Right cardiac atrium (tissue), 5 donors: ENCODE results near the gene MYOM1. TPM values are rescaled to one million over a fixed set of nuclear protein-coding genes. Genes with fewer than 3 reads are reported as not detected.

Source experiments
- ATAC-seq, 2 donors: fragments of 200-7000 bp; cut with Tn5 transposase; one replicate each; pipeline versions ENCODE4 v1.8.0 to v1.9.1; 2020; ENCODE audit warnings: moderate library complexity in 2 of 2, mild to moderate bottlenecking in 1 of 2
- DNase-seq, 3 donors: peaks; one replicate each; pipeline ENCODE4 v3.0.0-alpha.2; 2020
- H3K27ac ChIP-seq: one replicate; pipeline ENCODE4 v1.5.1; 2013; ENCODE audit warnings: mild to moderate bottlenecking, low read length, control low read depth, moderate library complexity
- H3K27me3 ChIP-seq: one replicate; pipeline ENCODE4 v1.6.1; 2013; ENCODE audit not compliant: control insufficient read depth, insufficient read depth
- H3K4me1 ChIP-seq: one replicate; pipeline ENCODE4 v1.6.1; 2013; ENCODE audit warnings: low read length; ENCODE audit not compliant: control insufficient read depth, insufficient read depth
- H3K4me3 ChIP-seq: one replicate; pipeline ENCODE4 v1.5.1; 2013; ENCODE audit warnings: low read length, control low read depth
- H3K9me3 ChIP-seq: one replicate; pipeline ENCODE4 v1.6.1; 2013; ENCODE audit warnings: low read length; ENCODE audit not compliant: control insufficient read depth
- WGBS: extraction: QIAGEN DNeasy Blood & Tissue Kit; methylation state at CpG from one replicate; pipeline ENCODE4 v1.1.7; 2013; 5-methylcytosine and 5-hydroxymethylcytosine counted together
- intact Hi-C, 4 donors: fragments of 100-400 bp; cut with DNase I; formaldehyde crosslinking; loops; one replicate each; pipeline versions ENCODE4 v1.11.0 to v1.14.0; 2022 to 2023
- polyA plus RNA-seq: library from polyadenylated mRNA; stranded (reverse); fragments of 200-250 nt; gene quantifications from one replicate; pipeline ENCODE4 v1.2.3, GENCODE V29; 2013
- total RNA-seq, 4 donors: library from RNA; stranded (reverse); fragmentation: NEBNext Ultra II Directional; extraction: Animal tissue kit (Norgen Biotek cat#: 25700); gene quantifications; one replicate each; pipeline ENCODE4 v1.2.1, GENCODE V29; 2021
- donor health status: healthy with polysubstance abuse.
- donor health status: DM: no; HTN: yes; CAD: no.
- donor health status: DM: no; HTN: no; CAD: no.
- donor health status: DM: no; HTN: yes; CAD: no; lungs with severe emphysema.
- donor health status: DM: yes; HTN: yes; CAD: no.

MYOM1 gene
- total and polyA plus RNA-seq, 5 donors, result 177 to 479 (median 337) TPM

- intact Hi-C loops, result loop anchor here (5.0 to 10.0 kb wide), 6 partner anchors 53 to 316 kb away; no protein-coding TSS in a partner anchor
- peaks cover 6% of the 10 kb centered on the region for H3K4me1 ChIP-seq
- DNase-seq (no peak), ATAC-seq (peak; percentile 0 to 5)
- H3K9me3 ChIP-seq, result no peaks in the 10 kb centered on the region
- peak overlapping the region; percentile 97 for H3K27ac ChIP-seq
- H3K4me3 ChIP-seq, result peak overlapping the region; percentile 86
- WGBS, result under 1% methylated on average over 22 of the region's 22 CpGs
- H3K27me3 ChIP-seq, result no peaks in the 10 kb centered on the region
Measured at GRCh38 chr18:3248062-3248657, 28.4 kb upstream of the MYOM1 start.

- Histone ChIP-seq H3K9me3 (no peaks in the 10 kb centered on the region), H3K27ac (peak within 1 kb of the TSS; percentile 97), H3K27me3 (no peaks in the 10 kb centered on the region), H3K4me1 (peaks cover 6% of the 10 kb centered on the region), H3K4me3 (peak within 1 kb of the TSS; percentile 86)
- DNase-seq (peak; percentile 100), ATAC-seq (peak; percentile 92 to 93)
- WGBS, result under 1% methylated on average over 65 of the region's 65 CpGs
- intact Hi-C loops, result loop anchor here (5.0 to 10.0 kb wide), 6 partner anchors 53 to 315 kb away; no protein-coding TSS in a partner anchor
Measured at GRCh38 chr18:3247240-3248061, 27.7 kb upstream of the MYOM1 start, which contains the start of gene MYL12A. MYL12A (plus strand) TSS chr18:3247801; CDS start chr18:3253248, 5,447 bp downstream.

DNA sequence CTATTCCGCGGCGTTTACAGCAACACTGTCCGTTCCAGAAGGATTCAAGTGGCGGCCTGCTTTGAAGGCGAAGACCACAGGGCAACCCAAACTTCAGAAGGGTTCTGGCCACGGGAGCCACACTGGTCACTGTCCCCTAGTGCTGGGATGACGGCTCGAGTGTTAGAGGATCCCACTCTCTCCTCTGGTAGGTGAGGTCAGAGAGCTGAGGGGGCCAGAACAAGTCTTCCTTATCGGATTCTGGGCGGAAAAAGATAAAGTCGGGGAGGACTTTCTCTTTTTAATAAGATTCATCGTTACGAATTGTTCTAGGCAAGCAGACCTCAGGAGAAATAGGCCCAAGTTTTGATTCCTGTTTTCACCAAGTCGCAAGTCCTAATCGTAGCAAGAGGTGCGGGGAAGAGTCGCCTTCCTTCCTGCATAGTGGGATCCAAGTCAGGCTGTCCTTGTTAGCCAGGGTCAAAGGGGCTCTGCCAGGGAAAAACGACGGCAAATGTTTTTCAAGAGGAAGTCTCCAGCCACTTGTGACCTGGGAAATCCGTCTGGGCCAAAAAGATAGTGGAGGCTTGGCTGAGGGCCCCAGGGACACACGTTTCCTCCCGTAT lies 27.0 kb upstream of the MYOM1 start:
- WGBS, result 3% methylated on average over 23 of the region's 23 CpGs
- peak; percentile 29 to 57 for ATAC-seq
- H3K4me3 ChIP-seq, result peak overlapping the region; percentile 86
- peaks cover 6% of the 10 kb centered on the region for H3K4me1 ChIP-seq
- intact Hi-C loops, result loop anchor here (5.0 to 10.0 kb wide), 6 partner anchors 52 to 314 kb away; no protein-coding TSS in a partner anchor
- DNase-seq, result peak; percentile 55 to 68 (median 60)
- H3K27ac ChIP-seq, result peak overlapping the region; percentile 97
- no peaks in the 10 kb centered on the region for H3K9me3 ChIP-seq
- no peaks in the 10 kb centered on the region for H3K27me3 ChIP-seq

DNA sequence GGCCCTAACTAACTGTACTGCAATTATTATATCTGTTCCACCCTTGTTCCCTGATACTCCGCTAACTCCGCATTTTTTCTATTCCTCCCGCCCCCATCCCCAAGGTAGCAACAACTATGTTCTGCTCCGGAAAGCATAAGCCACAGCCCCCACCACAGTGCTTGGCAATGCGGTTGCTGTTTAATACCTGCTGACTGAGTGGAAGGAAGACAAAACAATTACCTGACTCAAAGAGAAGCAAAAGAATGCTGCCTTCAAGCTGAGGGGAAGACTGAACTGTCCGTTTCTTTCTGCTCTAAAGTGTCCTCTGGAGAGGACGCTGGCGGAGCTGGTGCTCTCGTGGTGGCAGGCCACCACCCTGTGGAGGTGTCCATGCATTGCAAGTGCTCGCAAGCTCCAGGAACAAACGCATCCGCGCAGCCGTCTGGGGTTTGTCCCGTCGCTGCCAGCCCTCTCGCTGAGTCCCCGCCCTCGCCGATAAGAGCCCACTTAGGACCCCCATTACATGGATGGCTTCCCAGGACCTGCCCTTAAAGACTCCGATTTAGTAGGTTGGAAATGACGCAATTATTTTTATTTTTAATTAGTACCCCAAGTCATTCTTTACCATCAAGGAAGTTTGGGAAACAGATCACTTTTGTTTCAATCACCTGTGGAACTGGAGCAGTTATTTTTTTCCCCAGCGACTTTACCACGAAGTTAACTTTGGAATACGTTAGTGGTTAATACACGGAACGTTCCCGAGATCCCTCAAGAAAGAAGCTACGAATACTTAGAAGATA lies 26.3 kb upstream of the MYOM1 start:
- H3K4me3 ChIP-seq, result peak overlapping the region; percentile 86
- peaks cover 6% of the 10 kb centered on the region for H3K4me1 ChIP-seq
- DNase-seq, result peak; percentile 92 to 96 (median 96)
- intact Hi-C loops, result loop anchor here (5.0 to 10.0 kb wide), 6 partner anchors 51 to 314 kb away; no protein-coding TSS in a partner anchor
- ATAC-seq, result peak; percentile 80
- H3K27me3 ChIP-seq, result no peaks in the 10 kb centered on the region
- H3K27ac ChIP-seq, result peak overlapping the region; percentile 97
- under 1% methylated on average over 29 of the region's 29 CpGs for WGBS
- no peaks in the 10 kb centered on the region for H3K9me3 ChIP-seq

GRCh38 chr18:3245185-3245564 lies 25.4 kb upstream of the MYOM1 start:
- Histone ChIP-seq H3K9me3 (no peaks in the 10 kb centered on the region), H3K27ac (peak overlapping the region; percentile 10), H3K4me1 (peaks cover 6% of the 10 kb centered on the region), H3K4me3 (peak overlapping the region; percentile 86), H3K27me3 (no peaks in the 10 kb centered on the region)
- no peak for DNase-seq
- ATAC-seq, result no peak
- intact Hi-C loops, result loop anchor here (5.0 to 10.0 kb wide), 6 partner anchors 50 to 313 kb away; no protein-coding TSS in a partner anchor
- 42% methylated on average over 1 of the region's 1 CpG for WGBS

GRCh38 chr18:3238742-3239141 lies 19.0 kb upstream of the MYOM1 start:
- intact Hi-C loops, result no loop called here
- H3K27ac ChIP-seq, result no peak overlapping the region
- no peaks in the 10 kb centered on the region for H3K27me3 ChIP-seq
- H3K9me3 ChIP-seq, result no peaks in the 10 kb centered on the region
- DNase-seq (no peak), ATAC-seq (no peak)
- H3K4me3 ChIP-seq, result no peak overlapping the region
- peaks cover 6% of the 10 kb centered on the region for H3K4me1 ChIP-seq
- 83% methylated on average over 2 of the region's 2 CpGs for WGBS

GRCh38 chr18:3236470-3236869 lies 16.7 kb upstream of the MYOM1 start:
- DNase-seq (no peak), ATAC-seq (no peak)
- intact Hi-C loops, result no loop called here
- 75% methylated on average over 4 of the region's 4 CpGs for WGBS
- Histone ChIP-seq H3K4me3 (no peak overlapping the region), H3K9me3 (no peaks in the 10 kb centered on the region), H3K27me3 (no peaks in the 10 kb centered on the region), H3K4me1 (peaks cover 6% of the 10 kb centered on the region), H3K27ac (no peak overlapping the region)

GRCh38 chr18:3235846-3236245 lies 16.1 kb upstream of the MYOM1 start:
- H3K27me3 ChIP-seq, result no peaks in the 10 kb centered on the region
- no peak for ATAC-seq
- no peaks in the 10 kb centered on the region for H3K9me3 ChIP-seq
- intact Hi-C loops, result no loop called here
- no peak overlapping the region for H3K27ac ChIP-seq
- 90% methylated on average over 2 of the region's 2 CpGs for WGBS
- H3K4me3 ChIP-seq, result no peak overlapping the region
- H3K4me1 ChIP-seq, result peaks cover 6% of the 10 kb centered on the region
- no peak for DNase-seq

- Histone ChIP-seq H3K9me3 (no peaks in the 10 kb centered on the region), H3K27me3 (no peaks in the 10 kb centered on the region), H3K27ac (no peak overlapping the region), H3K4me1 (peaks cover 6% of the 10 kb centered on the region), H3K4me3 (no peak overlapping the region)
- 56% methylated on average over 5 of the region's 5 CpGs for WGBS
- no peak for ATAC-seq
- intact Hi-C loops, result no loop called here
- DNase-seq, result no peak
Measured at GRCh38 chr18:3234457-3234856, 14.7 kb upstream of the MYOM1 start.

DNA sequence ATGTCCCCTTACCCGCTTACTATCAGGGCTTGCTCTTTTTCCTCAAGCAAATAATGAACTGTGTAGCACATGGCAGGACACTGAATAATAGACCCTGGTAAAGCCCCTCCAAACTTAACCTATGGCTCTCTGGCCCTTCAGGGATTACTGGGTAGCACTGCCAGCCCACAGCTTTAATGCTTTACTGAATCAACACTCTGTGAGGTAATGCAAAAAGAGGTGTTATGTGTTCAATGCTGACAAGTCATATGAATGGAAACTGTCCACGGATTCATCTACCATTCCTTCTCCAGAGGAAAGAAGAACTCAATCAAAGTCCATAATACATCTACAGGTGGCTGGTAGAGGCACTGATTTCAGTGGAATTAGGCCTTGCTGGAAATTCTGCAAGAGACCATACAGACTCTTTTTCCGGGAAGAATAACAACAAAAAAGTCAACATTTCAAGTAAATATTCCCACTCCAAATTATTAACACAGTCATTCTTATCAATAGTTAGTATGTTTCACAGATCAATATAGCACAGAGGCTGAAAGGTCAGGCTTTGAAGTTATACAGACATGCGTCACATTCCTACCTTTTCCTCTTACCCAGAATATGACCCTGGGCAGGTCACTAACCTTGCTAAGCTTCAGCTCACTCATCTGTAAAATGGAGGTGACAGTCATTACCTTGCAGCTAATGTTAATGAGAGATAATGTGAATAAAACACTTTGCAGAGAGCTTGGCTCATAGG lies 13.8 kb upstream of the MYOM1 start:
- H3K27ac ChIP-seq, result no peak overlapping the region
- no peaks in the 10 kb centered on the region for H3K9me3 ChIP-seq
- ATAC-seq (no peak), DNase-seq (no peak)
- H3K4me3 ChIP-seq, result no peak overlapping the region
- intact Hi-C loops, result no loop called here
- WGBS, result 86% methylated on average over 4 of the region's 4 CpGs
- no peaks in the 10 kb centered on the region for H3K27me3 ChIP-seq
- peaks cover 6% of the 10 kb centered on the region for H3K4me1 ChIP-seq
